GM11168 (cell line): Measurements from ENCODE around the gene CENPF.

Experiments used
- in situ Hi-C: fragments of 300-500 bp; cut with MboI; formaldehyde crosslinking; loops from one replicate; pipeline ENCODE4 v1.12.0; 2022; ENCODE audit warnings: low sequenced_read_pairs; ENCODE audit not compliant: unreplicated experiment

The CENPF gene

GRCh38 chr1:214602764-214603657 lies at the start of gene CENPF:
Gene CENPF, plus strand, starts transcription at chr1:214603195. Its CDS starts 10,560 bp downstream, at chr1:214613755.
- in situ Hi-C loops = no loop called here

- in situ Hi-C loops = no loop called here
These were observed 44.9 kb upstream of the CENPF start for GRCh38 chr1:214557952-214558735.

GRCh38 chr1:214563881-214564280 lies 39.1 kb upstream of the CENPF start:
- in situ Hi-C loops = no loop called here

- in situ Hi-C loops = no loop called here
These were observed 37.7 kb upstream of the CENPF start for GRCh38 chr1:214565310-214565709.

DNA sequence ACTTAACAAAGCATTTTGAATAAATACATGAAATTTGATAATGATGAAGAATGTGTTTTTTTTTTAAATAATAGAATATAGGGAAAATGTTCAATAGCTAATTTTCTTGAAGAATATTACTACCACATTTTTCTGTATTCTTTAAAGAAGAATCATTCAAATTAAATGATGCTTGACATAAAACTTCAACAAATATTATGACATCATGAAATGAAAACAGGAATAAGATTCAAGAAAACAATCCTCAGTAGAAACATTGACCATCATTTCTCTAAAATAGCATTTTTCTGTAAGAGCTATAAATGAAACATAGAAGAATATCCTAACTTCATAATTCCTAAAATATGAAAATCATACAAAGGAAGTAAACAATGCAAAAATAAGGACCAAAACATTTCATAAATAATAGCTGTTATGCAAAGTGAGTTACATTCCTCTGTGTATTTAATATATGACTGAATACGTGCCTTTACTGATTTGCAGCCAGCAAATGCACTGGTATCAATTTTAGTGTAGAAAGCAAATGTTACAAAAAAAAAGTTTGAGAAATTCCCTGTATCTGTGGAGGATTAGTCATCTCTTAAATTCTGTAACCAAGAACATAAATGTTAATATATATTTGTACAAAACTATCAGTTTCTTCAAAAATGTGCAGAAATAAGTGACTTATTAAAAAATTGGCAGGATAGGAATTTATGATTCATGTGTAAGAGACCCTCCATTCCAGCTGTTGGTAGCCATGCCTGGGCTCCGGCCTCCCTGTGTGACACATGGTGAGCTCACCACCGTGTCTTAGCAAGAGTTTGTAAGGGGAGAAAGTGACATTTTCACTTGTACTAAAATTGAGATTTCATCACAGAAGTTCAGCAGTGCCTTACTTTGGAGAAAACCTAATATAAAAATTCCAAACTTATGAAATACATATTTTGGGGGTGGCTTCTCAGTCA lies 36.6 kb upstream of the CENPF start:
- in situ Hi-C loops = no loop called here

DNA sequence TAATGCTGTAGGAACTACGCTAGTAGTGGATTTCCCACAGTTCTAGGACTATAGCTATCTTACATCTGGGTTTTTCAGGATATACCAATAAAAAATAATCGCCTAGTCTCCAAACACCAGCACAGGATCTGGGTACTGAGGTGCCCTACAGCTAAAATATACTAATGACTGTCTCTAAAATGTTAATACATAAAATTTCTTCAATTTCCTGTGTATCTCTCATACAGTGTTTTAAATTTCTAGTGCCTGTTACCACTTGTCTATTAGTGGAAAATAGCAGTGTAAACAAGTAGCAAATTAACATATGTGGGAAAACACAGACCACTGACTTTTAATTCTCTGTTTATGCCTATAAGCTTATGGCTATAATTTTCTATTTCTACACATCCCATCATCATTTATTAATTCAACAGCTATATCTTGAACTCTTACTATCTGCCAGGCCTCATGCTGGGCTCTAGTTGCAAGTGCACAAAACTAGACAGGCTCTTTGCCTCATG lies 35.5 kb upstream of the CENPF start:
- in situ Hi-C loops = no loop called here

GRCh38 chr1:214568328-214568727 lies 34.7 kb upstream of the CENPF start:
- in situ Hi-C loops = no loop called here

DNA sequence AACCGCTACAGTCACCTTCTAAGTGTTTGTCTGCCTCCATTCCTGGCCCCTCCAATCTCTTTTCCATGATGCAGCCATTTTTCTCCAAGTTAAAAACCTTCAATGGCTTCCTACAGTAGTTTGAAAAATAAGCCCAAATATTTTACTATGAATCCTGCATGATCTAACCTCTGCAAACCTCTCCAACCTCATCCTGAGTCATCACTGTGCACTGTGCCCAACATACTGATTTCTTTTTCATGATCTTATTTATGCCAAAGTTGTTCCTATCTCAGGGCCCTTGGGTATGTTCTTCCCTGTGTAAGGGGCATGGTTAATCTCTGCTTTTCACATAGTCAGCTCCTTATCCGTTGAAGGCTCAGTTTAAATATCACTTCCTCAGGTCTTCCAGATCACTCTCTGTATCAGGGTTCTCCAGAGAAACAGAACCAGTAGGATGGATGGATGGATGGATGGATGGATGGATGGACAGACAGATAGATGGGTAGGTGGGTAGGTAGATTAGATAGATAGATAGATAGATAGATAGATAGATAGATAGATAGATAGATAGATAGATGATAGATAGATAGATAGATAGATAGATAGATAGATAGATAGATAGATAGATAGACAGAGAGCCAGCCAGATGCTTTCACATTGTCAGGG lies 33.5 kb upstream of the CENPF start:
- in situ Hi-C loops = no loop called here

- in situ Hi-C loops = no loop called here
These were observed 32.6 kb upstream of the CENPF start for GRCh38 chr1:214570442-214570841.

GRCh38 chr1:214571281-214571680 lies 31.7 kb upstream of the CENPF start:
- in situ Hi-C loops = no loop called here

GRCh38 chr1:214573386-214574318 lies 29.3 kb upstream of the CENPF start:
- in situ Hi-C loops = no loop called here

GRCh38 chr1:214574598-214575411 lies 28.2 kb upstream of the CENPF start:
- in situ Hi-C loops = loop anchor here (25.0 kb wide), 1 partner anchor 238 kb away; no protein-coding TSS in a partner anchor

GRCh38 chr1:214576120-214576519 lies 26.9 kb upstream of the CENPF start:
- in situ Hi-C loops = loop anchor here (25.0 kb wide), 1 partner anchor 239 kb away; no protein-coding TSS in a partner anchor

DNA sequence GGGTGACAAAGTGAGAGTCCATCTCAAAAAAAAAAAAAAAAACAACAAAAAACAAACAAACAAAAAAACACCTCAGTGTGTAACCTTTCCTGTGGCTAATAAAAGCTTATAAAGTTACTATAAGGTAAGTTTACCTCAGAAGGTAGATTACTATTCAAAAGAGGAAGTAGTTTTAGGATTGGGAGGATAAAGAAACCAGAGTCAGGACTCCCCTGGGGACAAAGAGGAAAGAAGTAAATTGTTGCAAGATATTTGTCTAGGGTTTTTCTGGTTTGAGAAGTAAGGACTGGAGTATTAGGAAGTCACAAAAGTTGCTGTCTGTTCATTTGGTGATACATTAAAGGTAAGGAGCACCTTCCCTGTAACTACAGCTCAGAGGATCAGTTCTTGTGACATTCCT lies 23.8 kb upstream of the CENPF start:
- in situ Hi-C loops = loop anchor here (25.0 kb wide), 1 partner anchor 242 kb away; no protein-coding TSS in a partner anchor

GRCh38 chr1:214581785-214582184 lies 21.2 kb upstream of the CENPF start:
- in situ Hi-C loops = loop anchor here (25.0 kb wide), 1 partner anchor 244 kb away; no protein-coding TSS in a partner anchor

DNA sequence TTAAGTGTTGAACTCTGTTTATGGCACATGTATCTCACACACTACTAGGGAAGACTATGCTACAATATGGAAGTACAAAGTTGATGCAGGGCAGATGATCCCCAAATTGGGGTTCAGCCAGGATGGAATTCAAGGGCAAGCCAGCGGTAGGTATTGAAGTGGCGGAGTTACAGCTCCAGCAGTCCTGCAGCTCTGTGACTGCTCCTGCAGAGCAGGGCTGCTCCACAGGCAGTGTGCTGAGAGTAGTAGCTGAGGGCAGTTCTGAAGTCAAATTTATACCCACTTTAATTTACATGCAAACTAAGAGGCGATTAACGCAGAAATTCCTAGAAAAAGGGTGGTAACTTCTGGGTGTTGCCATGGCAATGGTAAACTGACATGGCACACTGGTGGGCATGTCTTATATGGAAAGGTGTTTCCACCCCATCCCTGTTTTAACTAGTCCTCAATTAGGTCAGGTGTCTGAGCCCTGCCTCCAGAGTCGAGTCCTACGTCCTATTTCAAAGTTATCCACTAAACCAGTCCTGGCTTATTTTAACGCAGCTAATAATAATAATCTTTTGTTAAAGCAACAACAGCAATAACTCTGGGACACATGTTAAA lies 20.6 kb upstream of the CENPF start:
- in situ Hi-C loops = loop anchor here (25.0 kb wide), 1 partner anchor 245 kb away; no protein-coding TSS in a partner anchor

DNA sequence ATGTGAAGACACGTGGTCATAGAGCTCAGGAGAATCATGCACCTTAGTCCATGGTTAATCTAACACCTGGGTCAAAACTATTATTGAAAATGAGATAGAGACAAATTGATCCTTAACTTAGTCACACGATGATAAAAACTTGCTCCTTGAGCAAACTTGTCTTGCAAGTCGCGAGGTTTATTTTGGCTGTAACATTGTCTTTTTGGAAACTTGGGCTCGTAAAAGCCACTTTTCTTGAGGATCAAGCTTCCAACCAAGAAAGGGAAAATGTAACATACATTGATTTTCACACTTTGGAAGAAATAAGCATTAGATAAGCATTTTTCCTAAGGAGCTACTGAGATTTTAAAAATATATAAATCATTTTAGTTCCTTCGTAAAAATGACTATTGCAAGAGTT lies 19.9 kb upstream of the CENPF start:
- in situ Hi-C loops = loop anchor here (25.0 kb wide), 1 partner anchor 246 kb away; no protein-coding TSS in a partner anchor
